Ishikawa (cell line): ENCODE results near the gene S100A2.

Source experiments
- CEBPB ChIP-seq: IDR thresholded peaks from 2 replicates; pipeline ENCODE4 v1.6.1; 2012
- CREB1 ChIP-seq: IDR thresholded peaks from 2 replicates; pipeline ENCODE4 v1.6.1; 2012; ENCODE audit warnings: low read depth
- EGR1 ChIP-seq: IDR thresholded peaks from 2 replicates; pipeline ENCODE4 v1.6.1; 2012
- EP300 ChIP-seq: IDR thresholded peaks from 2 replicates; pipeline ENCODE4 v1.6.1; 2012; ENCODE audit warnings: borderline replicate concordance
- FOXM1 ChIP-seq: IDR thresholded peaks from 2 replicates; pipeline ENCODE4 v1.6.1; 2012; ENCODE audit warnings: low read depth, borderline replicate concordance
- MAX ChIP-seq: IDR thresholded peaks from 2 replicates; pipeline ENCODE4 v1.6.1; 2012
- NFIC ChIP-seq: IDR thresholded peaks from 2 replicates; pipeline ENCODE4 v1.6.1; 2012
- RAD21 ChIP-seq: IDR thresholded peaks from 2 replicates; pipeline ENCODE4 v1.6.1; 2012; ENCODE audit warnings: low read depth
- REST ChIP-seq: IDR thresholded peaks from 2 replicates; pipeline ENCODE4 v1.6.1; 2012; ENCODE audit warnings: low read depth, mild to moderate bottlenecking
- TAF1 ChIP-seq: IDR thresholded peaks from 2 replicates; pipeline ENCODE4 v1.6.1; 2012; ENCODE audit warnings: low read depth, mild to moderate bottlenecking
- TCF12 ChIP-seq: IDR thresholded peaks from 2 replicates; pipeline ENCODE4 v1.6.1; 2012; ENCODE audit warnings: low read depth
- TEAD4 ChIP-seq: IDR thresholded peaks from 2 replicates; pipeline ENCODE4 v1.6.1; 2012
- USF1 ChIP-seq: IDR thresholded peaks from 2 replicates; pipeline ENCODE4 v1.6.1; 2012
- YY1 ChIP-seq: IDR thresholded peaks from 2 replicates; pipeline ENCODE4 v1.6.1; 2012; ENCODE audit warnings: low read depth
- ZBTB7A ChIP-seq: IDR thresholded peaks from 2 replicates; pipeline ENCODE4 v1.6.1; 2012; ENCODE audit warnings: low read depth

The S100A2 gene

GRCh38 chr1:153519242-153519641 is 46.4 kb downstream of the S100A2 start:
- TF ChIP-seq CEBPB (no peak), TCF12 (no peak), REST (no peak), EP300 (no peak), YY1 (no peak), USF1 (no peak), NFIC (no peak), EGR1 (no peak), TAF1 (no peak), MAX (no peak), FOXM1 (no peak), TEAD4 (no peak), ZBTB7A (no peak)

- TF ChIP-seq CEBPB (peak; percentile 90), CREB1 (no peak)
Measured at GRCh38 chr1:153515504-153516394, 49.9 kb downstream of the S100A2 start.

- TF ChIP-seq CEBPB (no peak), EP300 (no peak), EGR1 (no peak), TEAD4 (no peak), RAD21 (no peak), TAF1 (no peak)
Measured at GRCh38 chr1:153513666-153514065, 52.0 kb downstream of the S100A2 start.

GRCh38 chr1:153513023-153513422 is 52.6 kb downstream of the S100A2 start:
- peak; percentile 11; the same call in 1 of the 2 replicates for TF ChIP-seq RAD21
- TF ChIP-seq FOXM1: no peak
- TF ChIP-seq CEBPB: no peak
